Chondrocyte (in vitro differentiated cells): ENCODE results near the gene NAV3. TPM values are rescaled to one million over a fixed set of nuclear protein-coding genes. Genes with fewer than 3 reads are reported as not detected.

Experiments used
- DNase-seq: peaks from one replicate; pipeline ENCODE4 v3.0.0; 2021; ENCODE audit warnings: mixed read lengths, low spot score
- H3K27ac Mint-ChIP-seq: one replicate; pipeline ENCODE4 v1.8.0; 2021; ENCODE audit warnings: mild to moderate bottlenecking, moderate library complexity, mixed read lengths; ENCODE audit not compliant: unreplicated experiment
- H3K27me3 Mint-ChIP-seq: 2 replicates; pipeline ENCODE4 v1.8.0; 2021; ENCODE audit warnings: low read depth, mixed read lengths
- H3K36me3 Mint-ChIP-seq: 2 replicates; pipeline ENCODE4 v1.8.0; 2021; ENCODE audit warnings: low read depth, mixed read lengths
- H3K4me1 Mint-ChIP-seq: 2 replicates; pipeline ENCODE4 v1.8.0; 2021; ENCODE audit warnings: low read depth, mild to moderate bottlenecking, mixed read lengths
- H3K4me3 Mint-ChIP-seq: one replicate; pipeline ENCODE4 v1.8.0; 2021; ENCODE audit warnings: mild to moderate bottlenecking, moderate library complexity, mixed read lengths; ENCODE audit not compliant: unreplicated experiment
- H3K9me3 Mint-ChIP-seq: 2 replicates; pipeline ENCODE4 v1.8.0; 2021; ENCODE audit warnings: low read depth, mixed read lengths
- total RNA-seq: library from RNA; stranded (reverse); gene quantifications from 3 replicates; pipeline ENCODE4 v1.2.1, GENCODE V29; 2021
- TF ChIP-seq, protein P1 (sequence below): fragments of 200-600 bp; sonication (generic); IDR thresholded peaks from 2 replicates; pipeline ENCODE4 v1.5.0; 2021; ENCODE audit warnings: antibody characterized with exemption, mild to moderate bottlenecking, moderate library complexity

The NAV3 gene
- total RNA-seq, 1 donor from 2014 or later = 29.9 TPM

DNA sequence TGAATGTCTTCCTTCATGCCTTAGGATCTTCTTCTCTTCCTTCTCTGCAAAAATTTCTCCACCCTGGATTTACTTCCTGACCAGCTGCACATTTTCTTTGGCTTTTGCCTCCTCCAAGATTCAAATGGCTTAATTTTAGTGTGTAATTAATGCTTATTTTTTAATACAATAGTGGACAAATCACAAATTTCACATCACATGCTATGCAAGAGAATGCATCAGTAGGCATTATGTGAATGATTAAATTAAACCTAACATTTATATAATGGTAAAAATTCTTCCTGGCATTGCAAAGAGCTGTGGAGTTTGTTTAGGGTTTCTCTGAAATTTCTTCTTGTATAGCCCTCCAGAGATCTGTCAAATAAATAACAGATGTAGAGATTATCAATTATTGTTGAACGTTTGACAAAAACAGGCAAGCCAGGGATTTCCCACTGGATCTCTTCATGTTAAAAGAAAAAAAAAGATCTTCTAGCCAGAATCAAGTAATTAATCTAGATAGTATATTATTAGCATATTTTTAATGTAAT is 84.4 kb downstream of the NAV3 start:
- TF ChIP-seq, protein P1, sequence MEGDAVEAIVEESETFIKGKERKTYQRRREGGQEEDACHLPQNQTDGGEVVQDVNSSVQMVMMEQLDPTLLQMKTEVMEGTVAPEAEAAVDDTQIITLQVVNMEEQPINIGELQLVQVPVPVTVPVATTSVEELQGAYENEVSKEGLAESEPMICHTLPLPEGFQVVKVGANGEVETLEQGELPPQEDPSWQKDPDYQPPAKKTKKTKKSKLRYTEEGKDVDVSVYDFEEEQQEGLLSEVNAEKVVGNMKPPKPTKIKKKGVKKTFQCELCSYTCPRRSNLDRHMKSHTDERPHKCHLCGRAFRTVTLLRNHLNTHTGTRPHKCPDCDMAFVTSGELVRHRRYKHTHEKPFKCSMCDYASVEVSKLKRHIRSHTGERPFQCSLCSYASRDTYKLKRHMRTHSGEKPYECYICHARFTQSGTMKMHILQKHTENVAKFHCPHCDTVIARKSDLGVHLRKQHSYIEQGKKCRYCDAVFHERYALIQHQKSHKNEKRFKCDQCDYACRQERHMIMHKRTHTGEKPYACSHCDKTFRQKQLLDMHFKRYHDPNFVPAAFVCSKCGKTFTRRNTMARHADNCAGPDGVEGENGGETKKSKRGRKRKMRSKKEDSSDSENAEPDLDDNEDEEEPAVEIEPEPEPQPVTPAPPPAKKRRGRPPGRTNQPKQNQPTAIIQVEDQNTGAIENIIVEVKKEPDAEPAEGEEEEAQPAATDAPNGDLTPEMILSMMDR = no peak
- Mint-ChIP-seq H3K27ac (no peak overlapping the region), H3K36me3 (no peaks in the 10 kb centered on the region), H3K4me3 (no peak overlapping the region), H3K27me3 (peaks cover 2% of the 10 kb centered on the region), H3K9me3 (no peaks in the 10 kb centered on the region), H3K4me1 (no peaks in the 10 kb centered on the region)
- DNase-seq = no peak

DNA sequence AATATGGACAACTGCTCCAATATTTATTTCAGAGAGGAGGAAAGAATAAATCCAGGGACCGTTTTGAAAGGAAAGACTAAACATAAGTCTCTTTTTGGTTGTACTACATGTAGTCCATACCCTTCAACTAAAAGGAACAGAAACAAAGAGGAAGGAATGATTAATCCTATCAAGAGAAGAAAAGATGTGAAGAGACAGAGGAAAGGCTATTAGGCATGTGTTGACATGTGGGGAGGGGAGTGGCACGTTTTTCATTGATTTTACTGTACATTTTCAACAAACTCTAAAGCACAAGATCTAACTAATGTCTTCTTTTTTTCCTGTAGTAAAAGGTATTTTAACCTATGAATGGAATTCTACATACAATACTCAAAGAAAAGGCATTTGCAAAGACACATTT is 85.6 kb downstream of the NAV3 start:
- Mint-ChIP-seq H3K4me1 (no peaks in the 10 kb centered on the region), H3K9me3 (no peaks in the 10 kb centered on the region), H3K36me3 (no peaks in the 10 kb centered on the region), H3K4me3 (no peak overlapping the region), H3K27me3 (peaks cover 2% of the 10 kb centered on the region), H3K27ac (no peak overlapping the region)
- TF ChIP-seq, protein P1 = no peak
- no peak for DNase-seq

DNA sequence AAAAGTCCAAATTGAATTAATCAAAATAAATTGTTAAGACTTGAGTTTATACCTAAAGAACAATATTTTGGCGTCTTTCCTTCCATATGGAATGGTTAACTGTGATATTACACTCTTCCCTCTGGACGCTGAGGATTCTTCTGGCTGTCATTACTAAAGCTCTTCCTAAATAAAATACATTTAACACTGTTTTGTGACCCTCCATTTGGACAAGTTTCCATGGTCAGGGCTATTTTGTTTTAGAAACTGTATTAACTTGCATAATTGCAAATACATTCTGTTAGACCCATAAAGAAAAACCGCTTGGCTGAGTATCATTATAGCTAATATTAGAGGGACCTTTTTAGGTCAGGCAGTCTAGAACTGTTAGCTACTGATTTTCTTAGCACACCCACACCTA is 87.4 kb downstream of the NAV3 start:
- no peak for DNase-seq
- Mint-ChIP-seq H3K27me3 (peaks cover 2% of the 10 kb centered on the region), H3K9me3 (no peaks in the 10 kb centered on the region), H3K4me1 (no peaks in the 10 kb centered on the region), H3K36me3 (no peaks in the 10 kb centered on the region), H3K27ac (no peak overlapping the region), H3K4me3 (no peak overlapping the region)
- TF ChIP-seq, protein P1 = no peak

DNA sequence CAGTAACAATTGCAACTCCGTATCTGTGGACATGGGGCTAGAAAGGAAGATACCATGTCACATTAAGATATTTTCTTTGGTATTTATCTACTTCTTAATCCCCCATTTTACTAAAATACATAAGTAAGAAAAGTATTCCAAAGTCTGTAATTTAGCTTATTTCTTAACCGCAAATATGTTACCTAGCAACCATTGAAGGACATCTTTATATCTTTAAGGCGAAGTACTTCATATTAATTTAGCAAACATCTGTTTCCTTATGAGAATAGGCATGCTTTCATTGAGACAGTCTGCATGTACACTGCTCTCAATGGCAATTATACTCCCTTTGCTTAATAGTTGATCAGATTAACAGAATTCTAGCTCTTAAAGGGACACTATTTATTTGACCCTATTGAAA is 88.8 kb downstream of the NAV3 start:
- peaks cover 2% of the 10 kb centered on the region for H3K27me3 Mint-ChIP-seq
- H3K4me3 Mint-ChIP-seq = no peak overlapping the region
- no peaks in the 10 kb centered on the region for H3K36me3 Mint-ChIP-seq
- peaks cover 9% of the 10 kb centered on the region for H3K4me1 Mint-ChIP-seq
- no peak overlapping the region for H3K27ac Mint-ChIP-seq
- TF ChIP-seq, protein P1 = no peak
- no peaks in the 10 kb centered on the region for H3K9me3 Mint-ChIP-seq
- DNase-seq = no peak

DNA sequence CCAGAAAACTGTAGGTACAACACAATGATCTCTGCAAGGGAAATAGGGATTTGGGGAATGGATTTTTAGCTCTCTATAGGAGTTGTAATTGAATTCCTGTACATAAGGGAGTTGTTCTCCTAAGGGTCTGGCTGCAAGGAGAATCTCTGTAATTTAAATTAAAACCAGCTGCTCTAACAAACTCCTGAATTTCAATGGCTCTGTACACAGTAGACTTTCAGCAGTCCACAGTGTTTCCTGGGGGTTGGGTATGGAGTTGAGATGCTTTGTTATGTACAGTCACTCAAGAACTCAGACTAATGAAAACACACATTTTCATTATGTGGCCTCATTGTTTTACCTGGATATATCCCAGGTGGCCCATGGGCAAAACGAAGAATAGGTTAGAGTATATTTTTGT is 93.2 kb downstream of the NAV3 start:
- H3K27ac Mint-ChIP-seq = no peak overlapping the region
- no peak for DNase-seq
- TF ChIP-seq, protein P1 = no peak
- H3K4me1 Mint-ChIP-seq = peaks cover 41% of the 10 kb centered on the region
- H3K36me3 Mint-ChIP-seq = no peaks in the 10 kb centered on the region
- H3K27me3 Mint-ChIP-seq = no peaks in the 10 kb centered on the region
- H3K9me3 Mint-ChIP-seq = no peaks in the 10 kb centered on the region
- H3K4me3 Mint-ChIP-seq = no peak overlapping the region
